Effector CD8-positive, alpha-beta T cell (primary cell): ENCODE results near the gene TRMT10B.
A peak's percentile ranks its signal among the peaks of the same experiment; 100 is the strongest.
"Not testable (repeated sequence)": the region's sequence is repeated elsewhere in the genome, so short reads cannot be mapped to it uniquely, and the experiment has no call there.

Experiments used
- DNase-seq: peaks from one replicate; lab custom pipeline; 2025; lab: John Stamatoyannopoulos, UW

The TRMT10B gene

GRCh38 chr9:37751186-37751585, 2.4 kb upstream of the TRMT10B start:
- no peak for DNase-seq

GRCh38 chr9:37751704-37752103, 1.9 kb upstream of the TRMT10B start:
- not testable (repeated sequence) for DNase-seq

DNA sequence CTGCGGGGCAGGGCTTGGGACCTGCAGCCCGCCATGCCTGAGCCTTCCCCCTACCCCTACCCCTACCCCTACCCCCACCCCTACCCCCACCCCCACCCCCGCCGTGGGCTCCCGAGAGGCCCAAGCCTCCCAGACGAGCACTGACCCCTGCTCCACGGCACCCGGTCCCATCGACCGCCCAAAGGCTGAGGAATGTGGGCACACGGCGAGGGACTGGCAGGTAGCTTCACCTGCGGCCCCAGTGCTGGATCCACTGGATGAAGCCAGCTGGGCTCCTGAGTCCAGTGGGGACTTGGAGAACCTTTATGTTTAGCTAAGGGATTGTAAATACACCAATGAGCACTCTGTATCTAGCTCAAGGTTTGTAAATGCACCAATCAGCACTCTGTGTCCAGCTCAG, 1.5 kb upstream of the TRMT10B start:
- DNase-seq, result not testable (repeated sequence)

GRCh38 chr9:37752642-37753488, 740 bp upstream of the TRMT10B start:
- no peak for DNase-seq

GRCh38 chr9:37758747-37759146, 5.1 kb downstream of the TRMT10B start:
- no peak for DNase-seq

DNA sequence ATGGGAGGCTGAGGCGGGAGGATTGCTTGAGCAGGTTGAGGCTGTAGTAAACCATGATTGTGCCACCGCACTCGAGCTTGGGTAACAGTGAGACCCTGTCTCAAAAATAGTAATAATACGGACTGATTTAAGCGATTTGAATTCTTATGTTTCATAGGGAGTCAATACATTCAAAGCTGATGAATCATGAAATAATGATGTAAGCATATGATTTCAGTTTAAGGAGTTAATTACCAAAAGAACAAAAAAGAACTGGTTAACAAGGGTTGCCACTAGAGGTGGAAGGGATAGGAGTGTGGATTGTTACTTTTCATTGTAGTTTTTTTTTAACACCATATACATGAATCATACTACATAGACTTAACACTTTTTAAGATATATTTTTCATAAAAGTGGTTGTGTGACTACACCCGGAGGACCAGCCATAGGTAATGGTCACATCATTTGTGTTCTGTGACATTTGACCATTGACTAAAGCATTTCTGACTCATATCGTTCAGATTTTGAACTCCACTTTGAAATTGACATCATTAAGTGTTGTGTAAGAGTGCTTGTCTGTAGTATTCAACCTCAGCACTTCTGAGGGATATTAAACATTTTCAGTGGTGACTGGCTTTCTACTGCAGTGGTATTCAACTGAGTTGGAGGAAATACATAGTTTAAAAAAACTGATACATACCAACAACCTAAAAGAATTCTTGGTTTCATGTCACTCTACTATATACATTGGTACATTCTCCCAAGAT, 7.0 kb downstream of the TRMT10B start:
- DNase-seq, result no peak

DNA sequence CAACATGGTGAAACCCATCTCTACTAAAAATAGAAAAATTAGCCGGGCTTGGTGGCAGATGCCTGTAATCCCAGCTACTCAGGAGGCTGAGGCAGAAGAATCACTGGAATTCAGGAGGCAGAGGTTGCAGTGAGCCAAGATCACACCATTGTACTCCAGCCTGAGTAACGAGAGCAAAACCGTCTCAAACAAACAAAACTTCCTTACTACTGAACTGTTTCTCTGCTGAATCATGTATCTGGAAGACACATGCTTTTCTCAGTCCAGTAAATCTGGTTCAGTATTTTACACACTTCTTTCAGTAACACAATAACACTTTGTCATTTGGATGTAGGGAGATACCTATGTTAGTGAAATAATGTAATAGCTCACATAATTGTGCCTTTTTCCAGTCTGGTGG, 7.9 kb downstream of the TRMT10B start:
- DNase-seq, result no peak

DNA sequence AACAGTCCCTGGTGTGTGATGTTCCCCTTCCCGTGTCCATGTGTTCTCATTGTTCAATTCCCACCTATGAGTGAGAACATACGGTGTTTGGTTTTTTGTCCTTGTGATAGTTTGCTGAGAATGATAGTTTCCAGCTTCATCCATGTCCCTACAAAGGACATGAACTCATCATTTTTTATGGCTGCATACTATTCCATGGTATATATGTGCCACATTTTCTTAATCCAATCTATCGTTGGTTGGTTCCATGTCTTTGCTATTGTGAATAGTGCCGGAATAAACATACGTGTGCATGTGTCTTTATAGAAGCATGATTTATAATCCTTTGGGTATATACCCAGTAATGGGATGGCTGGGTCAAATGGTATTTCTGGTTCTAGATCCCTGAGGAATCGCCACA, 11.7 kb downstream of the TRMT10B start:
- DNase-seq, result not testable (repeated sequence)

- DNase-seq, result no peak
These were observed 15.7 kb downstream of the TRMT10B start for GRCh38 chr9:37769306-37769705.

- DNase-seq, result no peak
These were observed 16.4 kb downstream of the TRMT10B start for GRCh38 chr9:37769995-37770394.

GRCh38 chr9:37775216-37775919, 21.8 kb downstream of the TRMT10B start:
- DNase-seq, result no peak

GRCh38 chr9:37776328-37776727, 22.7 kb downstream of the TRMT10B start:
- no peak for DNase-seq

DNA sequence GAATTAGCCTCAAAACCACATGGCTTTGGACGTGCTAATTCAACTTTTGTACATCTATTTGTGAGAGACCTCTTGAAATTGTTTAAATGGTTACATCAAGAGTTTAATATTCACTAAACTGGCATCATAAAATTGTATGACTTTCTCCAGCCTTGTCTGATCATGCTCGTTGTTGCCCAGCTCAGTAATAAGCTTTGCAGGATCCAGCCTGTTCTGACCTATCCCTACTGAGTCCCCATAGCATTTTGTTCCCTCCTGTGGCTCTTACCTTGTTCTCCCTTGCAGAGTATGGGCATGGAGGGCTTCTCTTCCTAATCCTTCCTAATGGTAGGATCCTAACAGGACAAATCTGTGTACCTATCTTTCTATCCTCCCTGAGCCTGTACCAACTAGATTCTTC, 24.9 kb downstream of the TRMT10B start:
- no peak for DNase-seq

DNA sequence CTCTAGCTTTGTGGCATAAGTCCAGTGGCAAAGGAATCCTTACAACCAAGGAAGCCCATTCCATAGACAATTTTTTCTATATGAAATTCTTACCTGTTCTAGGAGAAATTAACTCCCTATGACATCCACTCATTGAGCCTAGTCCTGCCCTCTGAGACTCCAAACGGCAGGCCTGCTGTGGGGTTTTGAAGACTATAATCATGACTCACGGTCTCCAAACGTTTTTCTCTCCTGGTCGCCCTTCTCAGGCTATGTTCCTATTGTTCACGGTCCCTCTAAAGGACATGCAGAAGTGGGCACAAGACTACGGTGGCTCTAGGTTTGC, 30.6 kb downstream of the TRMT10B start:
- DNase-seq, result no peak

GRCh38 chr9:37784616-37785483, 31.2 kb downstream of the TRMT10B start, which contains the start of gene EXOSC3:
Gene EXOSC3 (minus strand): TSS chr9:37785064. CDS start chr9:37785044, 20 bp downstream.
- peak; percentile 66 for DNase-seq

DNA sequence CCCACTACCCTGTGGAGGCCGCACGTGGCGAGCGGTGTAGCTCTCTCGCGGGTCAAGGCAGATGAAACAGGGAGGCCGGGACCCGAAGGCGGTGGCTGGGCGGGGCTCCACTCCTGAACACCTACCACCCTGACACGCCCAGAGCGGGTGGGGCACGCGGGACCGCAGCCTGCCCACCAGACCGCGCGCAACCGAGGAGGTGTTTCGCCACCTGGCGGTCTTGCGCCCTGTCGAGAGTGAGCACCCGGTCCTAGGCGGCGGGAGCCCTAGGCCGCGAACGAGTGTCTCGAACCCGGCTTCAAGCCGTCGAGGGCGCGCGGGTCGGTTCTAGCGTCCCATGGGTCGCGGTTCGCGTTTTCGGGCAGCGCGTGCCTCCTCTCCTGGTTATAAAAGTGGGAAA, 33.5 kb downstream of the TRMT10B start:
- DNase-seq, result no peak

DNA sequence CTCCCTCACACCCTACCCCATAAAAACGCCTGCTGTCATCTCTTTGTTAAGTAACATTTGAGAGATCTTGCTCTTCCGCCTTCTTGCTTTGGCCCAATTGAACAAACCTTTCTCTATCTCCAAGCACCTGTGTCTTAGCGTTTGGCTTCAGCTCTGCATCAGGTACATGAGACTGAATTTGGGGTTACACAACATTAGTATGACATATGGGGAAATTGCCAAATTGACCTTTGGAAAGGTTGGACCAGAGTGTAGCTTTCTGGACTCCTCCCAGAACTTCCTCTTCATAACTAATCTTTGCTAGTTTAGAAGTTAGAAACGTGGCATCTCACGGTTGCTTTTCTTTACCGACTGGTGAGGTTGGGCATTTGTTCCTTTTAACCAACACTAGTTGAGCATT, 34.7 kb downstream of the TRMT10B start:
- no peak for DNase-seq

DNA sequence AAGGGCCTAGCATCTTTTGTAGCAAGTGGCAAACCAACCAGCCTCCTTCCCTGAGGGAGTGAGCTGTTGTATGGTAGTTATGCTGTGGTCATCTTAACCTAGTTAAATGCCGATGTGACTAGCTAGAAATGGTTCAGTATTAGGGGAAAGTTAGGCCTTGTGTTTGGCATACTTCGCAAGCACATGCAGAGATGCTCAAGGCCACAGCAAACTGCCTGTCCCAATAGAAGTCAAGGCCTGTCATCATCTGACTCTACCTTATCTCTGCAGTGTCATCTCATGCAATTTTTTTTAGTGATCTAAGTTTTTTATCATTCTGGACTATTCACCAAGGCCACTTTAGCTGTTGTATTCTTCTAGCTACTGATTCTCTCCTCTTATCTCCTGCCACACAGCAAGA, 36.5 kb downstream of the TRMT10B start:
- no peak for DNase-seq

DNA sequence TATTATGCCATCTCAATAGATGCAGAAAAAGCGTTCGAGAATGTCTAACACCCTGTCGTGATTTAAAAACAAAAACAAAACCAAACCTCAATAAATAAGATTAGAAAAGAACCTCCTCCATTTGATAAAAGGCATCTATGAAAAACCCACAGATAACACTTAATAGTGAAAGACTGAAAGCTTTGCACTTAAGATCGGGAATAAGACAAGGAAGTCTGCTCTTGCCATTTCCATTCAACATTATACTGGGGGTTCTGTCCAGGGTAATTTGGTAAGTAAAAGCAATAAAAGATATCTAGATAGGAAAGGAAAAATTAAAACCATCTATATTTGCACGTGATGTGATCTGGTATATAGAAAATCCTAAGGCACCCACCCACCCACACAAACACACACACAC, 38.5 kb downstream of the TRMT10B start:
- DNase-seq, result no peak

DNA sequence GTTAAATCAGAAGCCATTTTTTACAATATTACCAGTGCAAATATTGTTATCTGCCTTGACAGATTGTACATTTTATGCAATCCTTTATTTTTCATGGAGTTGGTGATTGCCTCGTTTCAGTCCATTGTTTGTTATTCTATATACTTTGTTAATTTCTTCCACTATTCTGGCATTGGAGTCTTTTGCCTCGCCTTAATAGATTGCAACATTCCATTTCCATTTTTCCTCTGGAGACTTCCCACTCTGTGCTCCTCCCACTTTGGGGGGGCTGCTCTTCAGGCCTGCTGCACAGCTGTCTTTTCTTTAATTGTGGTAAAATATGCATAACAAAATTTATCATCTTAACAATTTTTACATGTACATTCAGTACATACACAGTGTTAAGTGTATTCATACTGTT, 42.6 kb downstream of the TRMT10B start:
- DNase-seq, result no peak

DNA sequence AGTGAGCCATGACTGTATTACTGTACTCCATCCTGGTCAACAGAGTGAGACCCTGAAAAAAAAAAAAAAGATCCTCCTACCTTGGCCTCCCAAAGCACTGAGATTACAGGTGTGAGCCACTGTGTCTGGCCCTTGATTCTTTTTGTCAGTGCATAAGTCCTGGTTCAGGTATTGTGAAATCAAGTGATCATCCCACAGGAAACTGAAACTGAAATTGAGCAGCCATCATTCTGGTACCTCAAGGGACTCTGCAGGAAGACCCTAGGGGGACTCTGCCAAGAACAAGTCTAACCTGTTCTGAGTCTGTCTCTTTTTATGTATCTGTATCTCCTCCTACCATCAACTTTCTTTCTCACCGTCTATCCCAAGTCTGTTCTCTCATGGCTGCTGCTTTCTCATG, 45.1 kb downstream of the TRMT10B start:
- DNase-seq, result no peak
